Effector memory CD8-positive, alpha-beta T cell (primary cell): Measurements from ENCODE around the gene SUPT4H1.

ENCODE experiments used
- ATAC-seq: fragments of 150-1000 bp; cut with Tn5 transposase; replicated peaks from 2 replicates; pipeline ENCODE4 v1.10.0; 2021; ENCODE audit warnings: mild to moderate bottlenecking, moderate library complexity
- DNase-seq, 3 experiments: peaks; one replicate each; pipeline ENCODE4 v3.0.0; 2021
- H3K27ac Mint-ChIP-seq, 2 donors: one replicate each; pipeline ENCODE4 v1.8.0; 2022; ENCODE audit warnings: mild to moderate bottlenecking in 2 of 2, mixed read lengths in 2 of 2, moderate library complexity in 2 of 2
- H3K27me3 Mint-ChIP-seq, 2 donors: one replicate each; pipeline ENCODE4 v1.8.0; 2022; ENCODE audit warnings: mixed read lengths in 2 of 2
- H3K36me3 Mint-ChIP-seq: one replicate; pipeline ENCODE4 v1.8.0; 2022; ENCODE audit warnings: mild to moderate bottlenecking, moderate library complexity, mixed read lengths; ENCODE audit not compliant: insufficient read depth
- H3K4me1 Mint-ChIP-seq, 2 donors: one replicate each; pipeline ENCODE4 v1.8.0; 2022; ENCODE audit warnings: low read depth in 2 of 2, mixed read lengths in 2 of 2
- H3K4me3 Mint-ChIP-seq, 2 donors: one replicate each; pipeline ENCODE4 v1.8.0; 2022; ENCODE audit warnings: mild to moderate bottlenecking in 2 of 2, mixed read lengths in 2 of 2, moderate library complexity in 2 of 2
- H3K9me3 Mint-ChIP-seq, 2 donors: one replicate each; pipeline ENCODE4 v1.8.0; 2022; ENCODE audit warnings: mixed read lengths in 2 of 2

Gene SUPT4H1

DNA sequence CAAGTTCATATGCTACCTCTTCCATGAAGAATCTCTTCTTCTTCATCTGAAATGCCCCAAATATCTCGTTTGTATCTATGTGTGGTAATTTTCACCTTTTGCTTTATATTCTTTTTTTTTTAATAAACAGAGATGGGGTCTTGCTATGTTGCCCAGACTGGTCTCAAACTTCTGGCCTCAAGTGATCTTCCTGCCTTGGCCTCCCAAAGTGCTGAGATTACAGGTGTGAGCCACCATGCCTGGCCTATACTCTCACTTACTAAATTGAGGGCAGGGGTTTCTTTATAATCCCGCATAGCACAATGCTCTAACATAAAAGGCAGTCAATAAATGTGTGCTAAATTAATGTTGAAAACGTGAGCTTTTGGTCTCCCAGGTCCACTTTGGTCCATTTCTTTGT lies 34.7 kb upstream of the SUPT4H1 start:
- H3K4me1 Mint-ChIP-seq = peaks cover 10 to 25% of the 10 kb centered on the region in 2 donors
- no peak for DNase-seq
- H3K27ac Mint-ChIP-seq = no peak overlapping the region
- H3K9me3 Mint-ChIP-seq = no peaks in the 10 kb centered on the region
- H3K4me3 Mint-ChIP-seq = no peak overlapping the region
- H3K27me3 Mint-ChIP-seq = no peaks in the 10 kb centered on the region
- no peak for ATAC-seq
- no peaks in the 10 kb centered on the region for H3K36me3 Mint-ChIP-seq

DNA sequence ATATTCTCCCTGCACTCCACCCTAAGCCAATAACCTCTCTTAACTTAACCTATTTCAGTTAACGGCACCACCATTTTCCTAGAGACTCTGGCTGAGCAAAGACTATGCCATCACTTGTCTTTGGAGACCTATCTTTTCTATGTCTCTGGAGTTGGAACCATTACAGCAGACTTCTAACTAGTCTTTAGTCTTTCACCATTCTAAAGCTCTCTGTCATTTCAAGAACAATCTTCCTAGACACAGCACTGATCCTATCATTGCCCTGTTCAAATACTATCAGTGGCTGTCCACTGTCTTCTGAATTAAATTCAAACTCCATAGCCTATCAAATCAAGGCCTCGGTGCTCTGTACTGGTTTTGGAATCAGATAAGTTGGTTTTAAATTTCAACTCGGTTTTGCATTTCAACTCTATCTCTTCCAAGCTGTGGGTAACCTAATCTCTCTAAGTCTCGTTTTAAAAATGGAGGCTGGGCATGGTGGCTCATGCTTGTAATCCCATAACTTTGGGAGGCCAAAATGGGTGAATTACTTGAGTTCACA lies 33.4 kb upstream of the SUPT4H1 start:
- no peaks in the 10 kb centered on the region for H3K27me3 Mint-ChIP-seq
- no peaks in the 10 kb centered on the region for H3K9me3 Mint-ChIP-seq
- H3K4me1 Mint-ChIP-seq = peaks cover 20 to 32% of the 10 kb centered on the region in 2 donors
- no peaks in the 10 kb centered on the region for H3K36me3 Mint-ChIP-seq
- DNase-seq (no peak), ATAC-seq (no peak)
- H3K4me3 Mint-ChIP-seq = no peak overlapping the region
- no peak overlapping the region for H3K27ac Mint-ChIP-seq

DNA sequence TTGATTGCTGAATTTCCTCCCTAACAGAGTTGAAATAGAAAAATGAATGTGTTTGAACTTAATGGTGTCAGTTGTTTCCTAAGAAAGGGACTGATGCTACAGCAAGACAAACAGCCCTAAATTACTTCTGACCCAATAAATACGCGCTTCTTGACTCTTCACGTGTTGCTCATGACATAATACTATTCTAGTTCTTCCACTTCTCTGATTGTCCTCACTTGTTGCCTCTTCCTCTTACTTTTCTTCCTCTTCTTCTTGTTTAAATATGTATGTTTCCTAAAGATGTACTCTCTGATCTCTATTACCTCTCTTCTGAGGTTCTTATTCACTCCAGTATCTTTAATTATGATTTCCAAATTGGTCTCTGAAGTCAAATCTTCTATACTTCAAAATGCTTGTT lies 32.9 kb upstream of the SUPT4H1 start:
- peaks cover 22 to 32% of the 10 kb centered on the region in 2 donors for H3K4me1 Mint-ChIP-seq
- H3K36me3 Mint-ChIP-seq = no peaks in the 10 kb centered on the region
- no peaks in the 10 kb centered on the region for H3K27me3 Mint-ChIP-seq
- H3K27ac Mint-ChIP-seq = no peak overlapping the region
- ATAC-seq (no peak), DNase-seq (no peak)
- no peaks in the 10 kb centered on the region for H3K9me3 Mint-ChIP-seq
- no peak overlapping the region for H3K4me3 Mint-ChIP-seq

DNA sequence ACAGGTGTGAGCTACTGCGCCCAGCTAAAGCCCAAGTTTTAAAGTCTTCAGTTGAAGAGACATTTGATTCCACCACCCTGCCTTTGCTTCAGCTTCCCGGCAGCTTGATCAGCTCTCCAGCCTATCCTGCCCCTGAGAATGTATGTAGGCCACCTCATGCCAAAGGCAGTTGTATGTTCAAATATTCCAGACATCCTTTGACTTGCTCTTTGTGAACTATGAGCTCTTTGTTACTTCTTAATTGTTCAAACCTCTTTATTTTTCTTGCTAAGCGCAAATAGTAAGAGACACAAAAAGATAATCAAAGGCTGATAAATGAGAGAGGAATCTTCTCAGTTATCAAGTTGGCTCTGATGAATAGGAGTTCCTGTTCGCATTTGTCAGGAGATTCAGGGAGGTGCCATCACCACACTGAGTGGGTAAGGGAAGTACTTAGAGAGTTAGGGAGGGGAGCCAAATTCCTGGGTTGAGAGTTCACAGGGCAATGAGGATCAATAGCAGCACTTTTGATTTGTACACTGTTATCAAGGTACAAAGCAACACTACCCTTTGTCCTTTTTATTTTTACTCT lies 32.0 kb upstream of the SUPT4H1 start:
- H3K4me3 Mint-ChIP-seq = no peak overlapping the region
- peaks cover 30 to 38% of the 10 kb centered on the region in 2 donors for H3K4me1 Mint-ChIP-seq
- H3K27ac Mint-ChIP-seq = peak overlapping the region; percentile 14 to 47
- H3K9me3 Mint-ChIP-seq = no peaks in the 10 kb centered on the region
- ATAC-seq = no peak
- DNase-seq = no peak
- H3K36me3 Mint-ChIP-seq = no peaks in the 10 kb centered on the region
- no peaks in the 10 kb centered on the region for H3K27me3 Mint-ChIP-seq

DNA sequence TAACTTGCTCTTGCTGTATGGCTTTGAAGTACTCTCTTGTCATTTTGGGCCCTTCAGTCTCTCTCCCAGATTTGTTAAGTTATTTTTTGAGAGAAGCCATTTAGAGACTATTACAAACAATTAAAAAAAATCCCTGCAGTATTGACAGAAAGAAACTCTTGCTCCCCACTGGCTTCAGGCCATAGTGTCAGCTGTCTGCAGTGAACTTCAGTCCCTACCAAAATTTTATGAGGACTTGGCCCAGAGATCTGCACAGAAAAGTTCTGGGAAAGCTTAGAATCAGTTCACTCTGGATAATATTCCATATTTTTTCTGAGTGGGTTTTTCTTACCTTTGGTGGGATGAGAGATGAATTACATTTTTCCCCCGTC lies 30.9 kb upstream of the SUPT4H1 start:
- ATAC-seq = no peak
- no peak overlapping the region for H3K4me3 Mint-ChIP-seq
- no peaks in the 10 kb centered on the region for H3K27me3 Mint-ChIP-seq
- DNase-seq = no peak
- H3K4me1 Mint-ChIP-seq = peaks cover 30 to 31% of the 10 kb centered on the region in 2 donors
- H3K36me3 Mint-ChIP-seq = peaks cover 3% of the 10 kb centered on the region
- no peaks in the 10 kb centered on the region for H3K9me3 Mint-ChIP-seq
- peak overlapping the region; percentile 2 to 89 for H3K27ac Mint-ChIP-seq

DNA sequence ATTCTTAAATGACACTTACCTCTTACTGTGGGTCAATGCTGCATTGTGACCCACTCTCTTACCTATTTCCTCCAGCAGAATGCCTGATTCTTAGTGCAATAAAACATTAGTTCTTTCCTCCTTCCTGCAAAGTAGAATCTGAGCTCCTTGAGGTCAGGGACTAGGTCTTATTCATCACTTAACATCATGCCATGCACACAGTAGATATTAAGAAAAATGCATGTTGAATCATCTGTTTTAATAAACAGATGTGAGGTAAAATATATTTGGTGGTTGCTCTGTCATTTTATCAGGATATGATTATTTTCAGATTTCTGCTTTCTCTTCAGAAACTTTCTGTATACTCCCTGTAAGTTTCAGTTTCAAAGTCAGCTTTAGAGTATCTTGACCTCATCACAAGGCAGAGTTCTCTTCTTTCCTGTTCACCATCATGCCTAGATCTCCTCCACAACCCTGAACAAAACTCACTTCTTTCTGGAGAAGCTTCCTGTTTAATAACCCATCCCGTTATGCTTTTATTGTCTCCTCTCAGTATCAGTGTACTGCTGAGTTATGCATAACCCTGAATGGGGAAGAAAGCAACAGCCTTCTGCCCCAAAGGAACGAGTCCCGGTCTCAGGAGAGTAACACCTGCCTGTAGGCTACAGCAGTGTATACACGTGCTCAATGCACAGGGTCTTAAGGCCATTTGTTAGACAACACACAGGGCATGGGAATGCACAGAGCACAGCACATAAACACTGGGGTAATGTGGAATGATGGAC lies 30.3 kb upstream of the SUPT4H1 start:
- H3K27me3 Mint-ChIP-seq = no peaks in the 10 kb centered on the region

DNA sequence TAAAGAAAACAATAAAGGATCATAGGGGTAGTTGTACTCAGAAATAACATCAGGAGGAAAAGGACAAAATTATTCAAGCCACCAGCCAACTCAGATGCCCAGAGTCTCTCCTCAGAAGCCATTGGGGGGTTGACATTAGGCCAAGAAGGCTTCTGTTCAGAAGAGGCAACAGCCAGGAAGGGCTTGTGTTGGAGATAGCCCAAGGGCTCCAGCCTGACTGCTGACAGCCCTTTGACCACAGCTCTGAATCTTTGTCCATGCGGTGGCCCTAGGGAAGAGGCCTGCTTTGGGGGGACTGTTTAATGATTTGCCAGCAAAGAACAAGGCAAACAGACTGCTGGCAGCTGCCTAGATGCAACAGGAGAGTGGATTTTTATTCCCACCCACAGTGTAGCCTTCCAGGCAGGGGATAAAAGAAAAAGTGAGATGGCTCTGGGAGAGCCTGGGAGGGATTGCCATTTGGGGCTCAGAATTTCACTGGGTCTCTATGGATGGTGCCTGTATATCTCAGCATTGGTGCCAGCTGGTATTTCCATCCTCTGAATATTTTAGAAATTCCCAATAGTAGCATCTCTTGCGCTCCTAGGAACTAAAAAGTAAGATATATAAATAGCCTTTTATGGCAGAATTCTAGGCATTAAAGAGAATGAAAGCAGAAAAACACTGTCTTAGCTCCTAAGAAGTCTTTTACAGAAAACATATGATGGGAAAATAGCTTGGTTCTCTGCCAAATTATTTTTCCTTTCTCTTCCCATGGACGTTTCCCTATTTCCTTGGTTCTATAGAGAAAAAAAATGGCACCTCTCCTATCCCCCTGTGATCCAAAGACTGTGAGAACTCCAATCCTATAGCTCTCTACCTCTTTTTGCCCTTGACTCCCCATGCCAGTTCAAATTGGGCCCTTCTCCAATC lies 29.4 kb upstream of the SUPT4H1 start:
- H3K4me1 Mint-ChIP-seq = peaks cover 25 to 36% of the 10 kb centered on the region in 2 donors
- peak overlapping the region; percentile 64 to 89 for H3K27ac Mint-ChIP-seq
- H3K4me3 Mint-ChIP-seq = peak overlapping the region in 1 of 2 donors; percentile 51
- DNase-seq (no peak), ATAC-seq (no peak)
- no peaks in the 10 kb centered on the region for H3K27me3 Mint-ChIP-seq
- no peaks in the 10 kb centered on the region for H3K9me3 Mint-ChIP-seq
- H3K36me3 Mint-ChIP-seq = peaks cover 3% of the 10 kb centered on the region

More for the DNA sequence above, 30.3 kb upstream of the SUPT4H1 start:
- Mint-ChIP-seq H3K4me1 (peaks cover 29 to 34% of the 10 kb centered on the region in 2 donors), H3K4me3 (peak overlapping the region; percentile 26 to 51), H3K9me3 (no peaks in the 10 kb centered on the region), H3K27ac (peak overlapping the region; percentile 2 to 89), H3K36me3 (peaks cover 3% of the 10 kb centered on the region)
- no peak for DNase-seq
- ATAC-seq = peak; percentile 56

DNA sequence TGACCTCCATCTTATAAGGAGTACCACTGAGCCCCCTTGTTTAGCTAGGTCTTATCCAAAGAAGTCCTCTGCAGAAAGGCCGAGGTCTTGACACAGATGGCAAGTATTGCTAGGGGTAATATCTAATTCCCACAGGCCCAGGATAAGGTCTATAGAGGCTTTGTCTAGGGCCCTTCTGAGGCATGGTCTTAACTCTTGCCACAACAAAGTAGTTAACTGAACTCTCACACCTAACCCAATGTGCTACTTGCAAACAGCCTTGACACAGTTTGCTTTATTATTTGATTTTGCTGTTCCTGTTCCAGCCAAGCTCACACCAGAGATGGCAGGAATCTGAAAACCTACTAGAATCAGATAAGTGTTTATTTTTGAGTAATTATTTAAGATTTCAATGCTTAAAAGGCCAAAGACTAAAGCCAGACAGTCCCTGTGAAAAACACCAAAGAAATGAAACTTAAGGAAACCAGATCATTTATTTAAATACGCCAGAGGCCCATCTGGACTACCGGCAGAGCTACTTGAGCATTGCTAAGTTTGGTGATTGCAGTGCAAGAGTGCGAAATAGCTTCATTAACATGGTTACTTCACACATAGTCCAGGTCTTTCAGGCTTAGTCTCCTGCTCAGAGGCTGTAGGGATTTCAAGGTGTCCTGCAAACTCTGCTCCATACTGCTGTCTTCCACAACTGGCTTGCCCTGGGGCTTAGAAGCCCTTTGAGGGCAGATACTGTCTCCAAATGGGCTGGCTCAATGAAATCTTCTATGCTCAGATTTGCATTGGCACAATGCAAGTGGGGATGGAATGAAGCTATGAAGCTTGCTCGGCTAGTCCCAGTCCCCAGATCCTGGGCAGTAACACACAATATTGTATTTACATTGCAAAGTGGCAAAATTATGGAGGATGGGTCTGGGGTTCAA lies 28.5 kb upstream of the SUPT4H1 start:
- Mint-ChIP-seq H3K27ac (peak overlapping the region in 1 of 2 donors; percentile 89), H3K4me1 (peaks cover 25 to 36% of the 10 kb centered on the region in 2 donors), H3K27me3 (no peaks in the 10 kb centered on the region), H3K9me3 (no peaks in the 10 kb centered on the region), H3K36me3 (peaks cover 3% of the 10 kb centered on the region), H3K4me3 (peak overlapping the region in 1 of 2 donors; percentile 7)
- ATAC-seq (peak; percentile 58), DNase-seq (no peak)

DNA sequence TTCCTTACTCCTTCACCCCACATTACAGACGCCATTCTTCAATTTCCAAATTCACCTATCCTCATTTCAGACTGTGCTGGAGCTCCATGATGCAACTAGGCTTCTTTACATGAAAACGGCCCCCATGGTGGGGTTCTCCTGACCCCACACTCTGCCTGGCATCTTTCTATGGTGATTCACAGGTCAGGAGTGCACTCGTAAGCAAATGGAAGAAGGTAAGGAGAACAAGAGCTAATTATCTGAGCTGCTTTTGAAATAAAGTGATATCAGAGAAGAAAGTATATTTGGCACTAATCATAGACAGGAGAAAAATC lies 27.5 kb upstream of the SUPT4H1 start:
- H3K27ac Mint-ChIP-seq = peak overlapping the region in 1 of 2 donors; percentile 89
- peaks cover 25 to 36% of the 10 kb centered on the region in 2 donors for H3K4me1 Mint-ChIP-seq
- DNase-seq (no peak), ATAC-seq (no peak)
- H3K4me3 Mint-ChIP-seq = peak overlapping the region in 1 of 2 donors; percentile 1
- no peaks in the 10 kb centered on the region for H3K27me3 Mint-ChIP-seq
- H3K9me3 Mint-ChIP-seq = no peaks in the 10 kb centered on the region
- peaks cover 3% of the 10 kb centered on the region for H3K36me3 Mint-ChIP-seq

DNA sequence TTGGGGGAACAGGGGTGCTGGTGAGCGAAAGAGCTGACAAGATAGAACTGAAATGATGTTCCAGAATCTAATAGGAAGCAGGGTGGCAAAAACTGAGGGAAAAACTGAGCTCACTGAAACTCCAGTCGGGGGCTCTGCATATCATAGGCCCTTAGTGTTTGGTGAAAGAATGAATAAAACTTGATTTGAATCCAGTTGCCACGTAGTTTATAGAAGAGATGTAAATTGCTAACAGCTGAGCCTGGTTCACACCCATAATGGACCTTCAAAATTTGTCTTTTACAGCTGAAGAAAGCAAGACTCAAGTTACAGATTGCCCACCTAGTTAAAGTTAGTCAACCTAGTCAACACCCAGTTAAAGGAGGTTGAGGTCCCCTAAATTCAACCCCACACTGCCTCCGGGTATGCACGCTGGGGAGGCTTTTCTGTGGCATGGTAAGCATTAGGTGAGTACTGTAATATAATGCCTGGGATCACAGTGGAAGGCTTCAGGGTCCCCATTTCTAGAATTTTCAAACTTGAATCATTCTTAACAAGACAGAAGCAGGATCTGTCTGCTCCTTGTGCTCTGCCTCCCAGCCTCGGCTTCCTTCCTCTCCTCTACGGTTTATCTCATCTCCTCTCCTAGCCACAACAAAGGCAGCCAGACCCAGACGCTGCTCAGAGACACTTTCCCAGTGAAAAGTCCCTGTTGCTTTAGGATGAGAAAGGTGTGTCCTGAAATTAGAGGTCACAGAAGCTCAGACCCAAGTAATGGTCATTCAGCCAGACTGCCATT lies 26.9 kb upstream of the SUPT4H1 start:
- peaks cover 25 to 36% of the 10 kb centered on the region in 2 donors for H3K4me1 Mint-ChIP-seq
- no peaks in the 10 kb centered on the region for H3K27me3 Mint-ChIP-seq
- H3K9me3 Mint-ChIP-seq = no peaks in the 10 kb centered on the region
- H3K36me3 Mint-ChIP-seq = peaks cover 3% of the 10 kb centered on the region
- no peak for DNase-seq
- peak overlapping the region in 1 of 2 donors; percentile 1 for H3K4me3 Mint-ChIP-seq
- peak overlapping the region in 1 of 2 donors; percentile 89 for H3K27ac Mint-ChIP-seq
- no peak for ATAC-seq

DNA sequence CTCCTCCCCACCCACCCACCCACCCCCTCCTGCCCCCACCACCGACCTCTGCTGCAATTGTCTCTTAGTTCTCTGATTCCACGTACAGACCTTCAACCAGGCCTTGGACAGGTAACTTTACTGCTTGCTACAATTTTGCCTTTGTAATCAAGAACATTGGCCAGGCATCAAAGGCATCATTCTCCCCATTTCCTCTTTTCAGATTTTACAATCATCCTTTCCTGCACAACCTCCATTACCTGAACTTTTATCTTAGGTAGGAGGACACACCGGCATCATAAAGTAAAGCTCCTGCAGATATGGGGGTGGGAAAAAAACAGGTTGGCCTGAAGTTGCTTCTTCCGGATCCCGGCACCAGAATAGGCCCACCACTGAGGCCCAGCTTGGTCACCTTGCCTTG lies 25.7 kb upstream of the SUPT4H1 start:
- Mint-ChIP-seq H3K27ac (no peak overlapping the region), H3K4me3 (no peak overlapping the region), H3K4me1 (peaks cover 24 to 37% of the 10 kb centered on the region in 2 donors), H3K27me3 (no peaks in the 10 kb centered on the region), H3K9me3 (no peaks in the 10 kb centered on the region), H3K36me3 (peaks cover 3% of the 10 kb centered on the region)
- ATAC-seq (no peak), DNase-seq (no peak)

DNA sequence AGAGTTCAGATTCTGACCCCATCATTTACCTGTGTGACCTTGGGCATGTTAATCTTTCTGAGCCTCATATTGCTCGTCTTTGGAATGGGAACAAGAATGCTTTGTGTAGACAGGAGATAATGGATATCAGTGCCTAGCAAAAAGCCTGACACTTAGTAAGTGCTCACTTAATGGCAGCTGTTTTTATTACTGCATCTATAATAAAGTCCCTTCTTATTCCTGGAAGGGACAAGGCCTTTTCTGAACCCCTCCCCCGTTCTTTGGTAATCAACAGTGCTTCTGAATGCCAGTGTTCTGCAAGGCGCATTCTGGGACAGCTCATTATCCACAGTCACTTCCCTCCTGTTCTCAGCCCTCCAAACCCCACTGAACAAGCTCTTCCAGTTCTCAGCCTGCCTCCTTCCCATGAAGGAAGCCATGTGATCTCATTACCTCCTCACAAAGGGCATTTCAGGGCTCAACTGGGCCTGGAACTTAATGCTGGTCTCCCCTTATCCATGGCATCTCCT lies 25.1 kb upstream of the SUPT4H1 start:
- Mint-ChIP-seq H3K36me3 (peaks cover 3% of the 10 kb centered on the region), H3K27ac (no peak overlapping the region), H3K9me3 (no peaks in the 10 kb centered on the region), H3K4me1 (peaks cover 22 to 37% of the 10 kb centered on the region in 2 donors), H3K27me3 (no peaks in the 10 kb centered on the region), H3K4me3 (no peak overlapping the region)
- no peak for DNase-seq
- no peak for ATAC-seq
